KMS-11 (cell line): ENCODE measurements around the gene SLC12A7.

Experiments used
- H2AFZ ChIP-seq: fragments of 200-600 bp; sonication (generic); 2 replicates; pipeline ENCODE4 v1.6.1; 2016; ENCODE audit warnings: antibody characterized with exemption, mixed run types, low read depth
- H3K27ac ChIP-seq: fragments of 200-600 bp; sonication (generic); 2 replicates; pipeline ENCODE4 v1.6.1; 2016; ENCODE audit warnings: mild to moderate bottlenecking, mixed run types
- H3K27me3 ChIP-seq: fragments of 200-600 bp; sonication (generic); 2 replicates; pipeline ENCODE4 v1.6.1; 2017; ENCODE audit warnings: mild to moderate bottlenecking, low read depth, mixed run types, moderate library complexity; ENCODE audit not compliant: insufficient read depth
- H3K36me3 ChIP-seq: fragments of 200-600 bp; sonication (generic); 2 replicates; pipeline ENCODE4 v1.6.1; 2017; ENCODE audit warnings: mild to moderate bottlenecking, mixed run types; ENCODE audit not compliant: insufficient read depth
- H3K4me1 ChIP-seq: fragments of 200-600 bp; sonication (generic); 2 replicates; pipeline ENCODE4 v1.6.1; 2016; ENCODE audit warnings: mild to moderate bottlenecking, low read depth, mixed run types; ENCODE audit not compliant: poor library complexity, severe bottlenecking
- H3K4me2 ChIP-seq: fragments of 200-600 bp; sonication (generic); 2 replicates; pipeline ENCODE4 v1.7.0; 2016; ENCODE audit warnings: mild to moderate bottlenecking, mixed run types
- H3K4me3 ChIP-seq: fragments of 200-600 bp; sonication (generic); IDR thresholded peaks from 2 replicates; pipeline ENCODE4 v1.6.1; 2017; ENCODE audit warnings: low read depth, low read length, mixed read lengths; ENCODE audit not compliant: insufficient read depth
- H3K79me2 ChIP-seq: fragments of 200-600 bp; sonication (generic); 2 replicates; pipeline ENCODE4 v1.6.1; 2016; ENCODE audit warnings: low read depth, mixed run types; ENCODE audit not compliant: insufficient read depth
- H3K9ac ChIP-seq: fragments of 200-600 bp; sonication (generic); 2 replicates; pipeline ENCODE4 v1.6.1; 2016; ENCODE audit warnings: mild to moderate bottlenecking, mixed run types
- H4K20me1 ChIP-seq: fragments of 200-600 bp; sonication (generic); 2 replicates; pipeline ENCODE4 v1.6.1; 2016; ENCODE audit warnings: mild to moderate bottlenecking, mixed run types; ENCODE audit not compliant: insufficient read depth
- CTCF ChIP-seq: fragments of 200-600 bp; sonication (generic); conservative IDR thresholded peaks from 2 replicates; pipeline ENCODE4 v1.6.1; 2017; ENCODE audit warnings: low read depth, mild to moderate bottlenecking, antibody characterized with exemption, low read length, moderate library complexity, mixed read lengths

Gene SLC12A7

GRCh38 chr5:1111727-1112289 lies at the start of gene SLC12A7:
Gene SLC12A7 (minus strand): TSS chr5:1112063. CDS start chr5:1111991, 72 bp downstream.
- no peak for TF ChIP-seq CTCF
- peak within 1 kb of the TSS; percentile 34 for H2AFZ ChIP-seq
- H4K20me1 ChIP-seq, result 0 out of 2 replicates have a peak, but pooled peaks cover 3% of the 10 kb centered on the region
- peak within 1 kb of the TSS; percentile 94 for H3K4me2 ChIP-seq
- H3K27me3 ChIP-seq, result no peaks in the 10 kb centered on the region
- H3K79me2 ChIP-seq, result peaks cover 48% of the 10 kb centered on the region
- H3K36me3 ChIP-seq, result no peaks in the 10 kb centered on the region
- H3K4me3 ChIP-seq, result no peak within 1 kb of the TSS
- peaks cover 28% of the 10 kb centered on the region for H3K4me1 ChIP-seq
- H3K9ac ChIP-seq, result peak within 1 kb of the TSS; percentile 82
- H3K27ac ChIP-seq, result peak within 1 kb of the TSS; percentile 86

GRCh38 chr5:1161108-1161832 lies 49.4 kb upstream of the SLC12A7 start:
- H3K9ac ChIP-seq, result no peak overlapping the region
- H3K27ac ChIP-seq, result no peak overlapping the region
- no peak overlapping the region for H2AFZ ChIP-seq
- peaks cover 5% of the 10 kb centered on the region for H3K4me1 ChIP-seq
- H4K20me1 ChIP-seq, result no peaks in the 10 kb centered on the region
- H3K79me2 ChIP-seq, result no peaks in the 10 kb centered on the region
- H3K4me2 ChIP-seq, result no peak overlapping the region
- H3K4me3 ChIP-seq, result no peak overlapping the region
- H3K36me3 ChIP-seq, result no peaks in the 10 kb centered on the region
- no peak for TF ChIP-seq CTCF
- H3K27me3 ChIP-seq, result no peaks in the 10 kb centered on the region; the same call in 1 of the 2 replicates

GRCh38 chr5:1159774-1160406 lies 48.0 kb upstream of the SLC12A7 start:
- no peaks in the 10 kb centered on the region; the same call in 1 of the 2 replicates for H3K27me3 ChIP-seq
- H3K4me3 ChIP-seq, result no peak overlapping the region
- peaks cover 5% of the 10 kb centered on the region for H3K4me1 ChIP-seq
- H3K9ac ChIP-seq, result no peak overlapping the region
- no peak overlapping the region for H3K27ac ChIP-seq
- H3K36me3 ChIP-seq, result no peaks in the 10 kb centered on the region
- no peak for TF ChIP-seq CTCF
- no peak overlapping the region for H3K4me2 ChIP-seq
- no peak overlapping the region for H2AFZ ChIP-seq
- H4K20me1 ChIP-seq, result no peaks in the 10 kb centered on the region
- H3K79me2 ChIP-seq, result no peaks in the 10 kb centered on the region

GRCh38 chr5:1159341-1159675 lies 47.4 kb upstream of the SLC12A7 start:
- no peak overlapping the region for H3K4me2 ChIP-seq
- TF ChIP-seq CTCF, result no peak
- H3K4me3 ChIP-seq, result no peak overlapping the region
- no peaks in the 10 kb centered on the region for H3K36me3 ChIP-seq
- no peak overlapping the region for H3K27ac ChIP-seq
- H3K4me1 ChIP-seq, result peaks cover 5% of the 10 kb centered on the region
- no peaks in the 10 kb centered on the region for H3K79me2 ChIP-seq
- no peaks in the 10 kb centered on the region for H4K20me1 ChIP-seq
- no peak overlapping the region for H3K9ac ChIP-seq
- no peaks in the 10 kb centered on the region; the same call in 1 of the 2 replicates for H3K27me3 ChIP-seq
- no peak overlapping the region for H2AFZ ChIP-seq
